HG03457 (cell line): Measurements from ENCODE around the gene SLC19A1.
"Not testable (repeated sequence)": the region's sequence is repeated elsewhere in the genome, so short reads cannot be mapped to it uniquely, and the experiment has no call there.

Experiments
- ATAC-seq: cut with Tn5 transposase; IDR thresholded peaks from one replicate; pipeline ENCODE4 v1.9.1; 2021; ENCODE audit warnings: moderate number of reproducible peaks; ENCODE audit not compliant: unreplicated experiment

Gene SLC19A1

GRCh38 chr21:45576838-45577737, 34.8 kb upstream of the SLC19A1 start:
- ATAC-seq = no peak

DNA sequence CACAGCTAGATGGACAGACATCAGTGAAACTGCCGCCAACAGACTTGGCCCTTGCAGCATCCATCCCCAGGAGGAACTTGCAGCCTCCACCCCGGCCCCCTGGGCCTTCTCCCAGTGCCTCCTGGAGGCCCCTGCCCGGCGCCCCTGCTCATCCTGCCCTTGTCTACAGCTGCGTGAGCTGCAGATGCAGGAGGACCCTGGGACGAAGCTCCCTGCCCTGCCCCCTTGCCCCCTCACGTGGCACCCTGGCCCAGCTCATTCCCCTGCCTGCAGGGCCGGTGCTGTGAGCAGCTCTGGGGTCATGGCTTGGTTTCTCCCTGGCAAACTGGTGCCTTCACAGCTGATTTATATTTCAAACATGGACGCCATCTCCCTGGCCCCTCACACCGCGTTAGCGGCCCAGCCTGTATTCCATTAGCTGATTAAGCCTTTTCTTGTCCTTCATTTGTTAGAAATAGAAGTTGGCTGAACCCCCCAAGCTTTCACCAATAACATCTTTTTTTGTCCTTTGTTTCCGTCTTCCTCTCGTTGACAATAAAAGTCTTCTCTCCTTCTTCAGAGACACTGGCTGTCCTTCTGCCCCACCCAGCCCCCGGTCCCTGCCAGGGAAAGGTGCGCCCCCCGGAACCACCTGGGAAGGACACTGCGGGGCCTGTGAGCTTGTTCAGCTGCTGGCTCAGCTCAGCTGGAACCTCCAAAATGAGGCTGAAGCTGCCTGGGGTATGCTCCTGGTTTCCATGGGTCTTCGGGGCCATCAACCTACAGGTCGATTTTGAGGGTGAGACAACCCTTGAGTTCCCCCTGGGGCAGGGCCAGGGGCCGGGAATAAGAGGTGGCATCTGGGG, 34.0 kb upstream of the SLC19A1 start:
- no peak for ATAC-seq

- no peak for ATAC-seq
These were observed 33.2 kb upstream of the SLC19A1 start for GRCh38 chr21:45575304-45575992.

DNA sequence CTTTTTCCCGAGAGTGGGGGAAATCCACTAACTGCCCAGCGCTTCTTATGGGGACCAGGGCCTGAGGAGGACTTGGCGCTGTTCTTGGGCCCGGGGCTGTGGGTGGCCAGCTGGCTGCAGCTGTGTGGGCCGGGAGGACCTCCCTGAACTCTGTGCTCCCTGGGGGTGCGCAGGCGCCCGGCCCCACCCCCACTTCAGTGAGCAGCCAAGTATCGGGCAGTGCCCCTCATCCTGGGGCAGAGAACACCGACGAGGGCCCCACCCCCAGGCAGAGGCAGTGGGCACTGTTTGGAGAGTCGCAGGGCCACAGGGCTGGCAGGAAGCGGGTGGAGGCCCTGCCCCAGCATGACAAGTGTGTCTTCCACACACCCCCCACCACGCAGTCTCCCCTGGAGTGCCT, 32.5 kb upstream of the SLC19A1 start:
- ATAC-seq = no peak

GRCh38 chr21:45574081-45574501, 31.9 kb upstream of the SLC19A1 start:
- ATAC-seq = no peak

DNA sequence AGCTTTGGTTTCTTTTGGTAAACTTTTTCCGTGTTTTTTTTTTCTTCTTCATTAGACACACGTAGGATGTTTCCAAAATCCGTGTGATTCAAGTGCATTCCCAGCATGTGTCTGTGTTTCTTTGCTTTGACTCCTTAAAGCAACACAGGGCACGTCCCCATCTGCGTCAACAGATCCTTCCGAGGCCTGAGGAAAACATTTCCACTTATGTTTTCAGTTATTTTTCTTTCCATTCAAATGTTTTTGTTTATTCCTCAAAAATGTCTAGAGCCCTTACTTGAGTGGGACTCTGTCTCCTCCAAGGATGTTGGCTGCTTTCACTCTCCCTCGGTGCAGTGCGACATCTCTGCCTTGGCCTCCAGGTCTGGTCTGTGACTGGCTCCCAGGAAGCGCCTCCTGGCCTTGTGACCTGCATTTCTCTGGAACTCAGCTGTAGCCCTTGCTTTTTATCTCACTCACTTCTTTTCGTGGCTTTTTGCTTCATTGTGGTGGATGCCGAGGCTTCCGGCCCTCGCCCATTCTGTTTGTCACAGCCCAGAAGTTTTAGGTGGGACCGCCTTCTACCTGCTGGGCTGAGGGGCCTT, 31.3 kb upstream of the SLC19A1 start:
- ATAC-seq = no peak

- ATAC-seq = no peak
These were observed 30.7 kb upstream of the SLC19A1 start for GRCh38 chr21:45572783-45573451.

- no peak for ATAC-seq
These were observed 30.0 kb upstream of the SLC19A1 start for GRCh38 chr21:45572231-45572630.

DNA sequence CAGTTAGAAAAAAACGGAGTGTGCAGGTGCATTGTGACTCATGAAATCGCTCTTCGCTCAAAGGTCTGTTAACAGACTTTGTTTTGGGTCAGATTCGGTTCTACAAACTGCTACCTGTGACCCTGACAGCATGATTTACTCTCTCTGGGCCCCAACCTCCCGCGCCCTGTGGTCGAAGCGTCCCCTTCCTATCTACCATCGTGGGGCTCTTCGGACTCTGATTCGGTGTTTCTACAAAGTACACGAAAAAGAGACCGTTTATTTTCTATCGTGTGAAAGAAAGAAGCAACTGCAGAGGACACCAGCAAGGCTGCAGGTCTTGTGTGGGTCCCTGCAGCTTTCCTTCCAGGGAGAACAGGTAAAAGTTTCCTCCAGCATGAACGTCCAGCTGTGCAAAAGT, 29.4 kb upstream of the SLC19A1 start:
- ATAC-seq = no peak

DNA sequence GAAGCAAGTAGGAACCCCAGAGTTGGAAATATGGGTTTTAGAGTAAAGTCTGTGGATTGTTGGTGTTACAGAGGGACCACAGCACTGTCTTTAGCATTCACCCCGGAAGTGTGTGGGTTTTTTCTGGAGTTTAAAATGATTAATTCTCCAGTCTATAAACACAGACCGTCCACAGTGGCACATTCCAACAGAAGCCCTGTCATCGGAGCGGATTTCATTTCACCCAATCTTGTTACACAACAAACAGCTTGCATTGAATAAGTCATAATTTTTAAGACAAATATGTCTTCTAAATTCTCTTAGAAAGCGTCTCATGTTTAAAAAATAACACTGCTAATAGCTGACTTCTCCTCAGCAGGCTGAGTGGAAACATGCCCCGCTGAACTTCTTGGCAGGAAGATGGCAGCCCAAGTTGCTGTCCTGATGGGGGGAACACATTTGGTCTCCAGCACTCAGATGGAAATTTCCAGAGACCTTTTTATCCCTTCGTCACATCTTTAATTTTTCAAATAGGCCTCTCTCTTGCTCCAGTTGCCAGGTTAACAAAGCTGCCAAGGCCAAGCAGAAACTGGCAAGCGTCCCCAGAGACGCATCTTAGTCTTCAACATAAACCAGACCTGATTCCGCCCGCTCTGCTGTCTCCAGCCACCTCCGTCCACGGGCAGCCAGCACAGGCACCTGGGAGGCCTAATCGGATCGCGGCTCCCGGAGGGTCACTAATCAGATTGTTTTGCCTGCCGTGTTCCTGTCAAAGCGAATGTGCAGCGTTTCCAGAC, 28.8 kb upstream of the SLC19A1 start:
- ATAC-seq = no peak

DNA sequence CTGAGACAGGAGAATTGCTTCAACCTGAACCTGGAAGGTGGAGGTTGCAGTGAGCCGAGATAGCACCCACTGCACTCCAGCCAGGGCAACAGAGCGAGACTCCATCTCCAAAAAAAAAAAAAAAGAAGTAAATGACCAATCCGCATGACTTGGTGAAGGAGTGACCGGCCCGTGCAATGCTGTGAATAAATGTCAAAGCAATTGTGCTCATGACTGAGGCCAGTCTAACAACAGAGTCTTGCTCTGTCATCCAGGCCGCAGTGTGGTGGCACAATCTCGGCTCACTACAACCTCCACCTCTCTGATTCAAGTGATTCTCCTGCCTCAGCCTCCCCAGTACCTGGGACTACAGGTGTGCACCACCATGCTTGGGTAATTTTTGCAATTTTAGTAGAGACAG, 27.8 kb upstream of the SLC19A1 start:
- ATAC-seq = no peak

- ATAC-seq = no peak
These were observed 26.1 kb upstream of the SLC19A1 start for GRCh38 chr21:45568383-45568782.

- ATAC-seq = not testable (repeated sequence)
These were observed 21.9 kb upstream of the SLC19A1 start for GRCh38 chr21:45564137-45564536.

DNA sequence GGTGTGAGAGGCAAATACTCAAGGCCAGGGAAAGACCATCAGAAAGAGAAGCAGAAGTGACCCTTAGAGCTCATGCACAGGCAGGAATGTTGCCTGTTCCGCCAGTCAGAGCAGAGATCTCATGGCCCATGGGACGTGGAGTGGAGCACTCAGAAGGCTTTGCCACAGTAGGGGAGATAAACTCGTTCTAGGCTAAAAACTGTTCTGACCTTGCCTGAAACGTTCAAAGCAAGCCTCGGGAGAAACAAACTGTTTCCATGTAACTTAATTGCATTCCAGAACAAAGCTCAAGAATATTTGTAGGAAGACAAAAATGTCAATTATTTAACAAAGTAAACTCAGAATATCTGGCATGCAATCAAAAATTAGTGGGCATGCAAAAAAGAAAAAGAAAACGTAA, 20.7 kb upstream of the SLC19A1 start:
- no peak for ATAC-seq

DNA sequence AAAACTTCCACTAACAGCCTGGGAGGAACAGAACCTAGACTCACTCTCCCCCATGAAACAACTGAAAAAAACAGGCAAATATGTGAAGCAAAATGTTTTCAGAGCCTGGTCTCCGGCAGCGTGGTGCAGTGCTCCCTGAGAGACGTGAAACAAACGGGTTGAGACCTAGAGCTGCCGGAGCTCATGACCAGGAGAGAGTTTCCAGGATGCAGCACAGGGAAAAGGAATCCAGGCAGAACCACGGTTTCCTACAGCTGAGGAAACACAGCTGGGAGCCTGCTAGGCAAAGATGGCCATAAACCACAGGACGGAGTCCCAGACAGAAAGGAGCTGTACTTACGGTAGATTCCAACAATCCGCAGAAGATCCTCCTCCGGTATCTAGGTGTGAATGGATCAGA, 20.2 kb upstream of the SLC19A1 start:
- ATAC-seq = no peak

- not testable (repeated sequence) for ATAC-seq
These were observed 19.0 kb upstream of the SLC19A1 start for GRCh38 chr21:45561241-45561640.

- no peak for ATAC-seq
These were observed 18.1 kb upstream of the SLC19A1 start for GRCh38 chr21:45560106-45561021.

GRCh38 chr21:45559216-45560105, 17.2 kb upstream of the SLC19A1 start:
- no peak for ATAC-seq
